ENCODE data around the gene TJP3. TPM values are rescaled to one million over a fixed set of nuclear protein-coding genes. Genes with fewer than 3 reads are reported as not detected.

The TJP3 gene
- total and polyA plus RNA-seq, 2 donors from 2014 or later = 26.5 to 32.5 TPM

DNA sequence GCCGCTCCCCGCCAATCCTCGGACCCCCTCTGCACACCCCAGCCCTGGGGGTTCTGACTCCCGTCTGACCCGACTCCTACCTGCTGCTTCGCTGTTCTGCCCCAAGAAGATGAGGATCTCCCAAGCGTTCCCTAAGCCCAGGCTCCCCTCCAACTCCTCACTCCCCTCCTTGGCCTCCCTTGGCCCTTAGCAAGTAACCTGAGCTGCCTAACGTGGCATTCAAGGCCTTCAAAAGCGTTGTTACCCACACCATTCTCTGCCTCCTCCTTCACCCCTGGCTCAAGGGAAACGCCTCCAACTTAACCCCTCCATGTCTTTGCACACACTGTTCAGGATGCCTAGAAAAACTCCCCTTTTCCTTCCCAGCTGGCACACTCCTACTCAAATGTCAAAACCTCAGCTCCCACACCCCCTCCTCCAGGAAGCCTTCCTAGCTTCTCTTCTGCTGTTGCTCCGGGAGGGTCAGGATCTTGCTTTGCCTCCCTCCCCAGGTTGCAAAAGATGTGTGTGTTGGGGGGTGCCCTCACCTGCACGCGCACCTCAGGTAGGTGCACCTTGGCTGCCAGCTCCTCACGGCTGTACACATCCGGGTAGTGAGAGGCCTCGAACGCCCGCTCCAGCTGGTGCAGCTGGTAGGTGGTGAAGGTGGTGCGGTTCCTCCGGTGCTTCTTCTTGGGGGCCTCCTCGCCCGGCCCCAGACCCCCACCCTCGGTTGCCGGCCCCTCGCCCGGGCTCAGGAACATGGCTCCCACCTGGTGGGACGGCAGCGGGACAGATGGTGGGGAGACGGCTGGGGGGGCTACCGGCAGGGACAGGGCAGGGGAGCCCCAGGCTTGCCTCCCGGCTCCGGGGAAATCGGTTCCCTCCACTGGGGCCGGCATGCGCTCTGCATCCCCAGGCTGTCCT is 63.1 kb downstream of the TJP3 start:
- TF ChIP-seq, protein P1, sequence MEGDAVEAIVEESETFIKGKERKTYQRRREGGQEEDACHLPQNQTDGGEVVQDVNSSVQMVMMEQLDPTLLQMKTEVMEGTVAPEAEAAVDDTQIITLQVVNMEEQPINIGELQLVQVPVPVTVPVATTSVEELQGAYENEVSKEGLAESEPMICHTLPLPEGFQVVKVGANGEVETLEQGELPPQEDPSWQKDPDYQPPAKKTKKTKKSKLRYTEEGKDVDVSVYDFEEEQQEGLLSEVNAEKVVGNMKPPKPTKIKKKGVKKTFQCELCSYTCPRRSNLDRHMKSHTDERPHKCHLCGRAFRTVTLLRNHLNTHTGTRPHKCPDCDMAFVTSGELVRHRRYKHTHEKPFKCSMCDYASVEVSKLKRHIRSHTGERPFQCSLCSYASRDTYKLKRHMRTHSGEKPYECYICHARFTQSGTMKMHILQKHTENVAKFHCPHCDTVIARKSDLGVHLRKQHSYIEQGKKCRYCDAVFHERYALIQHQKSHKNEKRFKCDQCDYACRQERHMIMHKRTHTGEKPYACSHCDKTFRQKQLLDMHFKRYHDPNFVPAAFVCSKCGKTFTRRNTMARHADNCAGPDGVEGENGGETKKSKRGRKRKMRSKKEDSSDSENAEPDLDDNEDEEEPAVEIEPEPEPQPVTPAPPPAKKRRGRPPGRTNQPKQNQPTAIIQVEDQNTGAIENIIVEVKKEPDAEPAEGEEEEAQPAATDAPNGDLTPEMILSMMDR (IDR thresholded peaks at IDR 0.05; ENCODE audit: borderline replicate concordance, extremely low read depth, insufficient read depth) = no peak
- H3K4me3 ChIP-seq (ENCODE audit: low read length in 3 of 3) = no peak overlapping the region
- no peak for FAIRE-seq
- intact Hi-C loops (cut with DNase I) = no loop called here
- H3K4me1 ChIP-seq (ENCODE audit: control insufficient read depth in 2 of 3, insufficient read depth in 2 of 3, low read depth in 1 of 3, low read length in 3 of 3) = no peaks in the 10 kb centered on the region
- H3K36me3 ChIP-seq (ENCODE audit: control insufficient read depth in 2 of 3, insufficient read depth in 3 of 3, low read length in 3 of 3) = peaks cover 0 to 5% (median 2%) of the 10 kb centered on the region in 3 donors
- H3K9me3 ChIP-seq (ENCODE audit: control insufficient read depth in 2 of 3, insufficient read depth in 1 of 3, low read length in 3 of 3) = no peaks in the 10 kb centered on the region
- no peaks in the 10 kb centered on the region for H3K27me3 ChIP-seq (ENCODE audit: control insufficient read depth, insufficient read depth, low read length)
- DNase-seq = peak in 2 of 5 donors; percentile 23 to 29
- no peak overlapping the region for H3K9ac ChIP-seq (ENCODE audit: low read length in 3 of 3)
- no peak overlapping the region for H3K27ac ChIP-seq (ENCODE audit: low read depth in 2 of 2, low read length in 2 of 2)

DNA sequence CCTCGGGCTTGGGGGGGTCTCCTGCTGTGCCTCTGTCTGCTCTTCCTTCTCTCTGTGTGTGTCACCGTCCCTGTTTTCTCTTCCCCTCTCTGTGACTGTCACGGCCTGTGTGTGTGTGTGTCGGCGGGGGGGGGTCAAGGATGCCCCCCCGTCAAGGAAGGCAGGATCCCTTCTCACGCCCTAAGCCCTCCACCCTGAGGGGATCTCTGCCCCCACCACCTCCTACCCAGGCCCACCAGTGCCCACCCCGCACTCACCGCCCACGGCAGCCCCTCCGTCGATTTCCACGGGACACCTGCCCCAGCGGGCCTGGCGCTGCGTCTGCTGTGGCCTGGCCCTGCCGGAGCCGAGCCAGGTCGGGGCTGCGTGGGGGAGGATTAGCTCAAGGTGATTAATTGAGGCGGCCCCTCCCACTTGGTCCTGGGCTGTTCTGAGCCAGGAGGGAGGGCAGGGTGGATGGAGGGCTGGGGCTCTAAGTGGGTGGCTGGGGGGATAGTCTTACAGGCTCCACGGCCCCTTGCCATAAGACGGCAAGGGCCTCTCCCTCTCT is 63.8 kb downstream of the TJP3 start, which contains the start of gene RAX2:
TSS of gene RAX2 (minus strand) at position 323 of the 550 bp plus-strand sequence. CDS start 486 bp downstream, outside the sequence.
- H3K27ac ChIP-seq (ENCODE audit: low read depth in 2 of 2, low read length in 2 of 2) = no peak within 1 kb of the TSS
- peak in 4 of 5 donors; percentile 74 to 76 (median 75) for DNase-seq
- no peak for FAIRE-seq
- no peaks in the 10 kb centered on the region for H3K36me3 ChIP-seq (ENCODE audit: control insufficient read depth in 2 of 3, insufficient read depth in 3 of 3, low read length in 3 of 3)
- no peaks in the 10 kb centered on the region for H3K4me1 ChIP-seq (ENCODE audit: control insufficient read depth in 2 of 3, insufficient read depth in 2 of 3, low read depth in 1 of 3, low read length in 3 of 3)
- no peaks in the 10 kb centered on the region for H3K9me3 ChIP-seq (ENCODE audit: control insufficient read depth in 2 of 3, insufficient read depth in 1 of 3, low read length in 3 of 3)
- H3K9ac ChIP-seq (ENCODE audit: low read length in 3 of 3) = no peak within 1 kb of the TSS
- intact Hi-C loops (cut with DNase I) = no loop called here
- H3K27me3 ChIP-seq (ENCODE audit: control insufficient read depth, insufficient read depth, low read length) = no peaks in the 10 kb centered on the region
- TF ChIP-seq, protein P1 (IDR thresholded peaks at IDR 0.05; ENCODE audit: borderline replicate concordance, extremely low read depth, insufficient read depth) = no peak
- no peak within 1 kb of the TSS for H3K4me3 ChIP-seq (ENCODE audit: low read length in 3 of 3)

DNA sequence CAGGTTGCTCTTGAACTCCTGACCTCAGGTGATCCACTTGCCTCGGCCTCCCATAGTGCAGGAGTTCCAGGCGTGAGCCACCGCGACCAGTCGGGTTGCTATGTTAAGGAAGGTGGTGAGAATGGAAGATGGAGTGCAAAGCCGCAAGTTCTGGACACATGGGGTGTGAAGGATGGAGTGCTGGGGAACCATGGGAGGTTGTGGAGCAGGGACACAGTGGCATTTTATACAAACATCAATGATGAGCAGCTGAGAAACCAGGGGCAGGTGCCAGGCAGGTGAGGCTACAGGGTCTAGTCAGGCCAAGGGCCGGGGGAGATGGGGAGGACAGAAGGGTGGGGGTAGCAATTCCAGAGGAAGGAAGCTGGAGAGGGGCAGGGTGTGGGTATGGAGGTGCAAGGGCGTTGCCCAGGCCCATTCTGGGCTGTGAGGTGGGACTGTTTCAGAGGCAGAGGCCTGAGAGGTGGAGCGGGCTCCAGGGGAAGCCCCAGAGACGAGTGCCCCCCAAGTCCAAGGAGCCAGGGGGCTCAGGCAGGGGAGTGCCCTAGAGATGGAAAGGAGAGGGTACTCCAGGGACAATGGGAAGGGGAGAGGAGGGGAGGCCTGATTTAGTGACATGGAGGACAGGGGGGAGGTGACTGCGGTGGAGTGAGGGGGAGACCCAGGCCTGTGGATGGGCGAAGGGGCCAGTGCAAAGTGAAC is 65.8 kb downstream of the TJP3 start:
- no peaks in the 10 kb centered on the region for H3K4me1 ChIP-seq (ENCODE audit: control insufficient read depth in 2 of 3, insufficient read depth in 2 of 3, low read depth in 1 of 3, low read length in 3 of 3)
- H3K27me3 ChIP-seq (ENCODE audit: control insufficient read depth, insufficient read depth, low read length) = no peaks in the 10 kb centered on the region
- no peak overlapping the region for H3K27ac ChIP-seq (ENCODE audit: low read depth in 2 of 2, low read length in 2 of 2)
- no peaks in the 10 kb centered on the region for H3K9me3 ChIP-seq (ENCODE audit: control insufficient read depth in 2 of 3, insufficient read depth in 1 of 3, low read length in 3 of 3)
- FAIRE-seq (no peak), DNase-seq (no peak)
- H3K9ac ChIP-seq (ENCODE audit: low read length in 3 of 3) = no peak overlapping the region
- intact Hi-C loops (cut with DNase I) = no loop called here
- TF ChIP-seq, protein P1 (IDR thresholded peaks at IDR 0.05; ENCODE audit: borderline replicate concordance, extremely low read depth, insufficient read depth) = no peak
- no peak overlapping the region for H3K4me3 ChIP-seq (ENCODE audit: low read length in 3 of 3)
- H3K36me3 ChIP-seq (ENCODE audit: control insufficient read depth in 2 of 3, insufficient read depth in 3 of 3, low read length in 3 of 3) = no peaks in the 10 kb centered on the region
